NCI-H446 treated with DMSO at 0.1 percent for 48 hours (cell line): ENCODE results near the gene NCAPH2.
"Not testable (repeated sequence)": the region's sequence is repeated elsewhere in the genome, so short reads cannot be mapped to it uniquely, and the experiment has no call there.

Experiments
- DNase-seq: peaks from one replicate; lab custom pipeline; 2025; lab: John Stamatoyannopoulos, UW

Gene NCAPH2

GRCh38 chr22:50530877-50531545, 23.0 kb downstream of the NCAPH2 start:
- no peak for DNase-seq

GRCh38 chr22:50531546-50531961, 23.5 kb downstream of the NCAPH2 start:
- no peak for DNase-seq

- DNase-seq, result no peak
Observed at GRCh38 chr22:50531962-50532674, 24.1 kb downstream of the NCAPH2 start.

GRCh38 chr22:50532824-50533796, 25.1 kb downstream of the NCAPH2 start:
- no peak for DNase-seq

GRCh38 chr22:50533856-50534711, 26.1 kb downstream of the NCAPH2 start:
- DNase-seq, result not testable (repeated sequence)

- no peak for DNase-seq
Observed at GRCh38 chr22:50535113-50535512, 27.1 kb downstream of the NCAPH2 start.

- no peak for DNase-seq
Observed at GRCh38 chr22:50536226-50536625, 28.2 kb downstream of the NCAPH2 start.

GRCh38 chr22:50537765-50538164, 29.7 kb downstream of the NCAPH2 start:
- no peak for DNase-seq

- DNase-seq, result no peak
Observed at GRCh38 chr22:50540381-50540780, 32.4 kb downstream of the NCAPH2 start.

GRCh38 chr22:50541667-50542026, 33.6 kb downstream of the NCAPH2 start:
- not testable (repeated sequence) for DNase-seq

- no peak for DNase-seq
Observed at GRCh38 chr22:50542416-50542927, 34.4 kb downstream of the NCAPH2 start.

GRCh38 chr22:50544078-50544745, 36.2 kb downstream of the NCAPH2 start:
- no peak for DNase-seq

- no peak for DNase-seq
Observed at GRCh38 chr22:50544746-50545253, 36.8 kb downstream of the NCAPH2 start.

GRCh38 chr22:50545522-50546325, 37.7 kb downstream of the NCAPH2 start, which contains the start of gene KLHDC7B:
KLHDC7B (plus strand) TSS chr22:50545899; CDS start chr22:50546244, 345 bp downstream.
- DNase-seq, result no peak

GRCh38 chr22:50546326-50547262, 38.6 kb downstream of the NCAPH2 start:
- DNase-seq, result no peak

- no peak for DNase-seq
Observed at GRCh38 chr22:50547263-50547985, 39.4 kb downstream of the NCAPH2 start.

- DNase-seq, result no peak
Observed at GRCh38 chr22:50548040-50548920, 40.3 kb downstream of the NCAPH2 start.
